K562 (cell line): Measurements from ENCODE around the gene NR3C2. TPM values are rescaled to one million over a fixed set of nuclear protein-coding genes. Genes with fewer than 3 reads are reported as not detected.

Experiments used
- ATAC-seq: fragments of 200-7000 bp; cut with Tn5 transposase; 3 replicates; pipeline ENCODE4 v1.9.1; 2020; ENCODE audit warnings: moderate library complexity
- BruUV-seq: library from RNA; stranded (reverse); fragments of 400-500 nt; replicated peaks from 2 replicates; lab custom pipeline; 2021; lab: Mats Ljungman, UMichigan
- CTCF ChIA-PET: fragments of 300-600 bp; formaldehyde crosslinking; extraction: SDS; loops from one replicate; lab custom pipeline; 2021; ENCODE audit warnings: low intra/inter-chr PET ratio; lab: Yijun Ruan, JAX
- POLR2A ChIA-PET: fragments of 300-600, 350-650 bp; sonication (Branson Sonifier 250); formaldehyde crosslinking; extraction: SDS; loops from one replicate; lab custom pipeline; 2021; ENCODE audit warnings: antibody characterized with exemption, inconsistent platforms; lab: Yijun Ruan, JAX
- DNase-seq, 4 experiments: peaks; one replicate each; pipeline versions ENCODE4 v3.0.0 to v3.0.0-alpha.2; 2011 to 2018; ENCODE audit warnings: low spot score in 3 of 4, mixed read lengths in 3 of 4; ENCODE audit errors: extremely low read depth in 1 of 4
- FAIRE-seq: peaks from 2 replicates; lab custom pipeline; 2011; peaks lifted over from hg19 to GRCh38; lab: Jason Lieb, UNC
- H2AFZ ChIP-seq: 2 replicates; pipeline ENCODE4 v1.6.0; 2011; ENCODE audit warnings: low read depth, low read length, control low read depth, inconsistent platforms
- H3K27ac ChIP-seq: fragments of 200-600 bp; 3 replicates; pipeline ENCODE4 v1.8.0; 2011; ENCODE audit warnings: low read depth, mild to moderate bottlenecking, control low read depth, inconsistent platforms, low read length, moderate library complexity, mixed read lengths; ENCODE audit errors: extremely low read depth
- H3K27me3 ChIP-seq, 2 experiments: fragments of 300-600 bp in 1 of 2; 2 replicates in 1 of 2; 3 replicates in 1 of 2; pipeline versions ENCODE4 v1.6.0 to v1.8.0; 2011; ENCODE audit warnings: inconsistent platforms in 2 of 2, low read length in 2 of 2, mild to moderate bottlenecking in 1 of 2, mixed read lengths in 1 of 2, moderate library complexity in 1 of 2; ENCODE audit not compliant: control insufficient read depth in 2 of 2, insufficient read depth in 2 of 2
- H3K36me3 ChIP-seq: fragments of 300-600 bp; 3 replicates; pipeline ENCODE4 v1.8.0; 2011; ENCODE audit warnings: mild to moderate bottlenecking, low read length, inconsistent platforms; ENCODE audit not compliant: control insufficient read depth, insufficient read depth
- H3K4me1 ChIP-seq, 2 experiments: fragments of 200-600 bp in 1 of 2; replicated peaks in 1 of 2; 2 replicates in 1 of 2; 3 replicates in 1 of 2; pipeline versions ENCODE4 v1.5.1 to v1.8.0; 2011; ENCODE audit warnings: inconsistent platforms in 2 of 2, low read length in 2 of 2, mild to moderate bottlenecking in 1 of 2, mixed read lengths in 1 of 2, moderate library complexity in 1 of 2; ENCODE audit not compliant: control insufficient read depth in 2 of 2, insufficient read depth in 2 of 2
- H3K4me2 ChIP-seq: 2 replicates; pipeline ENCODE4 v1.6.1; 2011; ENCODE audit warnings: low read length, control low read depth, inconsistent platforms, mixed read lengths; ENCODE audit not compliant: insufficient read depth
- H3K4me3 ChIP-seq: fragments of 200-600 bp; sonication (generic), shearing (Covaris generic); 2 replicates; pipeline ENCODE4 v1.5.1; 2016; ENCODE audit warnings: control low read depth, inconsistent platforms
- H3K79me2 ChIP-seq: fragments of 200-600 bp; 3 replicates; pipeline ENCODE4 v1.8.0; 2011; ENCODE audit warnings: low read length, inconsistent platforms; ENCODE audit not compliant: control insufficient read depth, insufficient read depth
- H3K9ac ChIP-seq, 2 experiments: 2 replicates each; pipeline versions ENCODE4 v1.6.0 to v1.6.1; 2011; ENCODE audit warnings: low read depth in 2 of 2, low read length in 2 of 2, control low read depth in 1 of 2, inconsistent platforms in 1 of 2, mild to moderate bottlenecking in 1 of 2, mixed read lengths in 1 of 2; ENCODE audit not compliant: insufficient read depth in 1 of 2
- H3K9me1 ChIP-seq: one replicate; pipeline ENCODE4 v1.6.0; 2011; ENCODE audit warnings: inconsistent platforms, mild to moderate bottlenecking, low read length, moderate library complexity; ENCODE audit not compliant: control insufficient read depth, insufficient read depth
- H3K9me3 ChIP-seq: replicated peaks from 2 replicates; pipeline ENCODE4 v1.5.1; 2011; ENCODE audit warnings: low read depth, low read length, inconsistent platforms; ENCODE audit not compliant: control insufficient read depth, insufficient read depth
- H4K20me1 ChIP-seq: replicated peaks from 2 replicates; pipeline ENCODE4 v1.6.1; 2011; ENCODE audit warnings: low read length, inconsistent platforms, mixed read lengths; ENCODE audit not compliant: control insufficient read depth, insufficient read depth
- CBX2 ChIP-seq: fragments of 200-600 bp; sonication (generic); IDR thresholded peaks from one replicate; pipeline ENCODE4 v1.6.1; 2012; ENCODE audit warnings: mild to moderate bottlenecking, low read length, inconsistent platforms; ENCODE audit not compliant: insufficient read depth, poor library complexity, severe bottlenecking
- NFIC ChIP-seq: fragments of 450-650 bp; IDR thresholded peaks from 2 replicates; pipeline ENCODE4 v1.6.1; 2017; ENCODE audit warnings: mild to moderate bottlenecking, inconsistent platforms
- OTX1 ChIP-seq: fragments of 450-650 bp; formaldehyde crosslinking; IDR thresholded peaks from 2 replicates; pipeline ENCODE4 v1.4.0; 2022; ENCODE audit warnings: mild to moderate bottlenecking
- RBM34 ChIP-seq: fragments of 200-400 bp; formaldehyde crosslinking; IDR thresholded peaks from 2 replicates; pipeline ENCODE4 v1.6.1; 2018; ENCODE audit warnings: low read length, borderline replicate concordance; ENCODE audit not compliant: insufficient read depth
- ZNF778 ChIP-seq: fragments of 450-650 bp; formaldehyde crosslinking; IDR thresholded peaks from 2 replicates; pipeline ENCODE4 v1.4.0; 2020; ENCODE audit warnings: mild to moderate bottlenecking, moderate library complexity
- WGBS: fragments of 100-300 bp; shearing (Covaris generic); methylation state at CpG from one replicate; pipeline ENCODE4 v1.1.6; 2016; ENCODE audit warnings: low coverage, mixed read lengths; ENCODE audit not compliant: insufficient coverage; ENCODE audit errors: missing lambda C conversion rate; 5-methylcytosine and 5-hydroxymethylcytosine counted together
- in situ Hi-C: fragments of 300-500 bp; cut with MboI; formaldehyde crosslinking; loops from 4 replicates; pipeline ENCODE4 v1.15.0; 2018; ENCODE audit warnings: inconsistent platforms, mixed read lengths
- intact Hi-C: fragments of 100-400 bp; cut with micrococcal nuclease; formaldehyde crosslinking; loops from 2 replicates; pipeline ENCODE4 v1.14.2; 2022
- polyA plus RNA-seq, 8 experiments: library from polyadenylated mRNA; depleted of rRNA in 4 of 8; stranded (reverse) in 5 of 8; unstranded in 3 of 8; fragments of >200 nt; fragmentation: Nextera tagmentation in 2 of 8; fragmentation: Illumina TruSeq in 1 of 8; extraction: Ambion mirVana in 2 of 8; extraction: Trizol in 1 of 8; gene quantifications; 2 replicates each; pipeline versions ENCODE4 v1.2.1 to v1.2.3, GENCODE V29; 2011 to 2014; ENCODE audit warnings: inconsistent platforms in 1 of 8, missing spikeins in 1 of 8
- total RNA-seq, 7 experiments: library from RNA; depleted of rRNA in 6 of 7; stranded (reverse); fragments of >200 nt in 6 of 7; fragmentation: Illumina TruSeq in 2 of 7; extraction: Trizol in 2 of 7; gene quantifications; 2 replicates each; pipeline versions ENCODE4 v1.2.1 to v1.2.3, GENCODE V29; 2011 to 2021; ENCODE audit warnings: low replicate concordance in 1 of 7
- TF ChIP-seq, protein P1 (sequence below): fragments of 250-450 bp; sonication (Bioruptor Pico); IDR thresholded peaks from 2 replicates; pipeline ENCODE4 v1.6.1; 2021; ENCODE audit warnings: mild to moderate bottlenecking
- TF ChIP-seq, protein P2 (sequence below): fragments of 450-650 bp; IDR thresholded peaks from 2 replicates; pipeline ENCODE4 v1.6.1; 2014; ENCODE audit warnings: low read depth, mild to moderate bottlenecking, moderate library complexity, borderline replicate concordance
- TF ChIP-seq, protein P3 (sequence below), 2 experiments: IDR thresholded peaks in 1 of 2; conservative IDR thresholded peaks in 1 of 2; 2 replicates each; pipeline ENCODE4 v1.6.1; 2016; ENCODE audit warnings: low read depth in 2 of 2, mild to moderate bottlenecking in 1 of 2, missing compliant biosample characterization in 1 of 2, missing genetic modification characterization in 1 of 2, moderate library complexity in 1 of 2
- TF ChIP-seq, protein P4 (sequence below): fragments of 250-450 bp; sonication (Bioruptor Pico); IDR thresholded peaks from 2 replicates; pipeline ENCODE4 v1.8.0; 2021; ENCODE audit warnings: moderate library complexity, mild to moderate bottlenecking, inconsistent platforms

Gene NR3C2
- total and polyA plus RNA-seq, 9 of the 15 experiments (the other 6 are each of a cell fraction or from before 2014, with no cell fraction given) = 0.01 to 0.28 (median 0.16) TPM; not detected in 2

DNA sequence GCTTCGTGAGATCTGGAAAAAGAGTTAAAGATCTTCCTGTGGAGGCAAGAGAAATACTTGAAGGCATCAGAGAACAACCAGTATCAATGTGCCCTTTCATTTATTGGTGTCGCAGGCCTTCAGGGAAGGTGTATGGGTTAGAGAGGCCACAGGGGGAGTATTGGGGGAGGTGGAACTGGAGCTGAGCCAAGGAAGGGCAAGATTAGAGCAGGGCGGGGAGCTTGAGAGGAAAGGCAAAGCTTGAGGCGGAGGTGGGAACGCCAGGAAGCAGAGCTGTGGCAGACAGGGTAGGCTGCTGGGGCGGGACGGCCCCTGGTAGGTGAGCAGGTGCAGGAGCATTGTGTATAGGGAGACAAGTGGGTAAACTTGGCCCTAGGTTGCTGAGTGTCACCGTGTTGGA is 380.4 kb downstream of the NR3C2 start:
- no peak for DNase-seq
- Histone ChIP-seq H3K9me3 (no peaks in the 10 kb centered on the region), H3K79me2 (no peaks in the 10 kb centered on the region), H3K4me1 (no peaks in the 10 kb centered on the region), H2AFZ (no peak overlapping the region), H3K9ac (no peak overlapping the region), H3K9me1 (no peaks in the 10 kb centered on the region), H3K27me3 (peaks cover 6 to 22% of the 10 kb centered on the region in 2 experiments; a peak in 3 of 5 replicates), H3K4me3 (no peak overlapping the region), H3K27ac (no peak overlapping the region), H3K4me2 (no peak overlapping the region), H4K20me1 (no peaks in the 10 kb centered on the region), H3K36me3 (no peaks in the 10 kb centered on the region)
- in situ Hi-C loops = no loop called here
- intact Hi-C loops = no loop called here
- ChIA-PET CTCF (no interaction called here), POLR2A (no interaction called here)
- WGBS = 0% methylated on average over 8 of the region's 8 CpGs
- FAIRE-seq = no peak
- no peak for ATAC-seq
- TF ChIP-seq NFIC (peak; percentile 30; the same call in 1 of the 2 replicates), OTX1 (CRISPR knock-in tag) (no peak)
- no TSS peak for BruUV-seq

DNA sequence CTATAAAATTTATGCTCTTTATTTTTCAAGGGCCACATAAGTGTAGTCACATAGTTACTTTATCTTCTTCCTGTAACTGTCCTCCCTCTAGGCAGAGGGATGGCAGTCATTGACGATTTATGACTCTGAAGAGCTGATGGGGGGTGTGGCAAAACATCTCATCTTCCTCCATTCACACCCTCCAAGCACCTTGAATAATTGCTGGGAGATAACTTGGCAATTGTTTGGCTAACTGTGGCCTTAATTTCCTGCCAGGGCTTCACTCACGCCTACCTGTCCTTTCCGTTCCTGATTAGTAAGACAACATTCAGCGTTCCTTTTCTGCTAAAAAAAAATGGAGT is 381.1 kb downstream of the NR3C2 start:
- H3K27ac ChIP-seq = no peak overlapping the region
- no peak overlapping the region for H3K9ac ChIP-seq
- ATAC-seq (no peak), DNase-seq (no peak), FAIRE-seq (no peak)
- no peaks in the 10 kb centered on the region for H3K9me3 ChIP-seq
- no peaks in the 10 kb centered on the region for H3K36me3 ChIP-seq
- ChIA-PET CTCF (no interaction called here), POLR2A (no interaction called here)
- no peaks in the 10 kb centered on the region for H3K4me1 ChIP-seq
- no peaks in the 10 kb centered on the region for H3K9me1 ChIP-seq
- no peaks in the 10 kb centered on the region for H4K20me1 ChIP-seq
- intact Hi-C loops (no loop called here), in situ Hi-C loops (no loop called here)
- no peak overlapping the region for H2AFZ ChIP-seq
- no peak overlapping the region for H3K4me2 ChIP-seq
- H3K27me3 ChIP-seq = peaks cover 6 to 22% of the 10 kb centered on the region in 2 experiments; a peak in 3 of 5 replicates
- 0% methylated on average over 4 of the region's 4 CpGs for WGBS
- no TSS peak for BruUV-seq
- H3K79me2 ChIP-seq = no peaks in the 10 kb centered on the region
- H3K4me3 ChIP-seq = no peak overlapping the region
- TF ChIP-seq, protein P1, sequence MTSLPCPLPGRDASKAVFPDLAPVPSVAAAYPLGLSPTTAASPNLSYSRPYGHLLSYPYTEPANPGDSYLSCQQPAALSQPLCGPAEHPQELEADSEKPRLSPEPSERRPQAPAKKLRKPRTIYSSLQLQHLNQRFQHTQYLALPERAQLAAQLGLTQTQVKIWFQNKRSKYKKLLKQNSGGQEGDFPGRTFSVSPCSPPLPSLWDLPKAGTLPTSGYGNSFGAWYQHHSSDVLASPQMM = no peak
- TF ChIP-seq, protein P2, sequence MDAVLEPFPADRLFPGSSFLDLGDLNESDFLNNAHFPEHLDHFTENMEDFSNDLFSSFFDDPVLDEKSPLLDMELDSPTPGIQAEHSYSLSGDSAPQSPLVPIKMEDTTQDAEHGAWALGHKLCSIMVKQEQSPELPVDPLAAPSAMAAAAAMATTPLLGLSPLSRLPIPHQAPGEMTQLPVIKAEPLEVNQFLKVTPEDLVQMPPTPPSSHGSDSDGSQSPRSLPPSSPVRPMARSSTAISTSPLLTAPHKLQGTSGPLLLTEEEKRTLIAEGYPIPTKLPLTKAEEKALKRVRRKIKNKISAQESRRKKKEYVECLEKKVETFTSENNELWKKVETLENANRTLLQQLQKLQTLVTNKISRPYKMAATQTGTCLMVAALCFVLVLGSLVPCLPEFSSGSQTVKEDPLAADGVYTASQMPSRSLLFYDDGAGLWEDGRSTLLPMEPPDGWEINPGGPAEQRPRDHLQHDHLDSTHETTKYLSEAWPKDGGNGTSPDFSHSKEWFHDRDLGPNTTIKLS = no peak
- TF ChIP-seq RBM34 (no peak), CBX2 (no peak), ZNF778 (CRISPR knock-in tag) (no peak)
- TF ChIP-seq, protein P3, sequence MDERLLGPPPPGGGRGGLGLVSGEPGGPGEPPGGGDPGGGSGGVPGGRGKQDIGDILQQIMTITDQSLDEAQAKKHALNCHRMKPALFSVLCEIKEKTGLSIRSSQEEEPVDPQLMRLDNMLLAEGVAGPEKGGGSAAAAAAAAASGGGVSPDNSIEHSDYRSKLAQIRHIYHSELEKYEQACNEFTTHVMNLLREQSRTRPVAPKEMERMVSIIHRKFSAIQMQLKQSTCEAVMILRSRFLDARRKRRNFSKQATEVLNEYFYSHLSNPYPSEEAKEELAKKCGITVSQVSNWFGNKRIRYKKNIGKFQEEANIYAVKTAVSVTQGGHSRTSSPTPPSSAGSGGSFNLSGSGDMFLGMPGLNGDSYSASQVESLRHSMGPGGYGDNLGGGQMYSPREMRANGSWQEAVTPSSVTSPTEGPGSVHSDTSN (CRISPR knock-in tag; IDR thresholded peaks at IDR 0.05; ENCODE audit: low read depth) = no peak
- TF ChIP-seq, protein P3 (tag; conservative IDR thresholded peaks at IDR 0.05; ENCODE audit: low read depth) = peak; percentile 55; the same call in 1 of the 2 replicates
- TF ChIP-seq, protein P4, sequence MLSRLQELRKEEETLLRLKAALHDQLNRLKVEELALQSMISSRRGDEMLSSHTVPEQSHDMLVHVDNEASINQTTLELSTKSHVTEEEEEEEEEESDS = no peak
